A673 (cell line): Measurements from ENCODE around the gene DLG4. TPM values are rescaled to one million over a fixed set of nuclear protein-coding genes. Genes with fewer than 3 reads are reported as not detected.
"Not testable (repeated sequence)": the region's sequence is repeated elsewhere in the genome, so short reads cannot be mapped to it uniquely, and the experiment has no call there.

Source experiments
- BruUV-seq: library from RNA; stranded (reverse); fragments of 400-500 nt; replicated peaks from 2 replicates; lab custom pipeline; 2021; lab: Mats Ljungman, UMichigan
- CTCF ChIA-PET: fragments of 300-600 bp; sonication (Branson Sonifier 250); formaldehyde crosslinking; loops from one replicate; lab custom pipeline; 2022; ENCODE audit warnings: antibody characterized with exemption; lab: Charles Lee
- POLR2A ChIA-PET: fragments of 300-600 bp; sonication (Branson Sonifier 250); formaldehyde crosslinking; loops from one replicate; lab custom pipeline; 2022; ENCODE audit warnings: antibody characterized with exemption; ENCODE audit not compliant: low non-redundant PET; lab: Charles Lee
- DNase-seq: peaks from one replicate; pipeline ENCODE4 v3.0.0-alpha.2; 2015; ENCODE audit warnings: low spot score
- H3K27ac ChIP-seq: fragments of 200-600 bp; sonication (generic); 2 replicates; pipeline ENCODE4 v1.5.1; 2016; ENCODE audit warnings: mixed run types, low read depth, mild to moderate bottlenecking, mixed read lengths, antibody characterized with exemption, low read length; ENCODE audit not compliant: poor library complexity, severe bottlenecking
- H3K27me3 ChIP-seq: fragments of 200-600 bp; sonication (generic); replicated peaks from 2 replicates; pipeline ENCODE4 v1.6.1; 2017; ENCODE audit warnings: mixed run types, low read depth, mild to moderate bottlenecking, mixed read lengths, antibody characterized with exemption, low read length; ENCODE audit not compliant: insufficient read depth, poor library complexity
- H3K36me3 ChIP-seq: fragments of 200-600 bp; sonication (generic); 2 replicates; pipeline ENCODE4 v1.6.1; 2016; ENCODE audit warnings: mixed run types, mild to moderate bottlenecking, mixed read lengths, antibody characterized with exemption, low read length; ENCODE audit not compliant: insufficient read depth, poor library complexity, severe bottlenecking
- H3K4me1 ChIP-seq: fragments of 200-600 bp; sonication (generic); 2 replicates; pipeline ENCODE4 v1.6.1; 2017; ENCODE audit warnings: mixed run types, mild to moderate bottlenecking, mixed read lengths, antibody characterized with exemption, low read length; ENCODE audit not compliant: insufficient read depth, poor library complexity, severe bottlenecking
- H3K4me3 ChIP-seq: fragments of 200-600 bp; sonication (generic); 2 replicates; pipeline ENCODE4 v1.5.1; 2016; ENCODE audit warnings: low read depth, mixed run types, mild to moderate bottlenecking, mixed read lengths, low read length; ENCODE audit not compliant: poor library complexity, severe bottlenecking
- H3K9me3 ChIP-seq: fragments of 200-600 bp; sonication (generic); 2 replicates; pipeline ENCODE4 v1.6.1; 2016; ENCODE audit warnings: mixed run types, low read depth, mild to moderate bottlenecking, mixed read lengths, antibody characterized with exemption, low read length; ENCODE audit not compliant: poor library complexity, severe bottlenecking
- CTCF ChIP-seq: fragments of 300-800, 200-600 bp; sonication (generic); conservative IDR thresholded peaks from 2 replicates; pipeline ENCODE4 v1.5.1; 2017; ENCODE audit warnings: low read depth, mild to moderate bottlenecking, antibody characterized with exemption, low read length, moderate library complexity, mixed read lengths
- EZH2 ChIP-seq: fragments of 200-600 bp; sonication (generic); IDR thresholded peaks from 2 replicates; pipeline ENCODE4 v1.6.1; 2017; ENCODE audit warnings: borderline replicate concordance, low read depth, mild to moderate bottlenecking, mixed read lengths, antibody characterized with exemption, low read length; ENCODE audit not compliant: poor library complexity, severe bottlenecking
- intact Hi-C: fragments of 100-400 bp; cut with micrococcal nuclease; formaldehyde crosslinking; loops from one replicate; pipeline ENCODE4 v1.10.0; 2022; ENCODE audit not compliant: unreplicated experiment
- total RNA-seq: library from RNA; stranded (reverse); gene quantifications from 2 replicates; pipeline ENCODE4 v1.2.3, GENCODE V29; 2021

The DLG4 gene
- total RNA-seq, 1 experiment from 2014 or later, result 74.7 TPM

- peak overlapping the region; percentile 47 for H3K27ac ChIP-seq
- peaks cover 30% of the 10 kb centered on the region for H3K36me3 ChIP-seq
- no peaks in the 10 kb centered on the region for H3K27me3 ChIP-seq
- DNase-seq, result no peak
- ChIA-PET CTCF (interaction anchor here (1.2 kb wide), 1 partner anchor 312 kb away, joined by 3 read pairs; no protein-coding TSS in a partner anchor), POLR2A (no interaction called here)
- no TSS peak for BruUV-seq
- H3K4me1 ChIP-seq, result peaks cover 17% of the 10 kb centered on the region
- H3K4me3 ChIP-seq, result no peak overlapping the region
- intact Hi-C loops, result no loop called here
- TF ChIP-seq EZH2, result no peak
- TF ChIP-seq CTCF, result no peak
- H3K9me3 ChIP-seq, result no peaks in the 10 kb centered on the region
These were observed 29.2 kb upstream of the DLG4 start for GRCh38 chr17:7248796-7249195.

- no peaks in the 10 kb centered on the region for H3K9me3 ChIP-seq
- intact Hi-C loops, result no loop called here
- H3K4me1 ChIP-seq, result peaks cover 17% of the 10 kb centered on the region
- no peak overlapping the region for H3K27ac ChIP-seq
- POLR2A ChIA-PET, result no interaction called here
- no peak overlapping the region for H3K4me3 ChIP-seq
- no peak for DNase-seq
- TF ChIP-seq CTCF (no peak), EZH2 (no peak)
- H3K27me3 ChIP-seq, result no peaks in the 10 kb centered on the region
- H3K36me3 ChIP-seq, result peaks cover 32% of the 10 kb centered on the region
- CTCF ChIA-PET, result no interaction called here
- no TSS peak for BruUV-seq
These were observed 27.1 kb upstream of the DLG4 start for GRCh38 chr17:7246779-7247178.

GRCh38 chr17:7243838-7244237 is 24.2 kb upstream of the DLG4 start:
- peaks cover 23% of the 10 kb centered on the region for H3K4me1 ChIP-seq
- CTCF ChIA-PET, H3K27ac ChIP-seq, DNase-seq, H3K27me3 ChIP-seq, H3K4me3 ChIP-seq, POLR2A ChIA-PET, H3K9me3 ChIP-seq: not testable (repeated sequence)
- intact Hi-C loops, result loop anchor here (1.0 kb wide), 1 partner anchor 7 kb away; the partner anchor contains the start of gene CTDNEP1
- TSS peak; percentile 25 for BruUV-seq
- peaks cover 43% of the 10 kb centered on the region for H3K36me3 ChIP-seq

GRCh38 chr17:7243453-7243729 is 23.8 kb upstream of the DLG4 start:
- CTCF ChIA-PET, result interaction anchor here (0.8 kb wide), 1 partner anchor 23 kb away, joined by 3 read pairs; no protein-coding TSS in a partner anchor

More at GRCh38 chr17:7243453-7243729, 23.8 kb upstream of the DLG4 start:
- BruUV-seq, result no TSS peak
- DNase-seq, result no peak
- no peak for TF ChIP-seq EZH2
- TF ChIP-seq CTCF, result no peak
- Histone ChIP-seq H3K27me3 (no peaks in the 10 kb centered on the region), H3K36me3 (peaks cover 43% of the 10 kb centered on the region), H3K27ac (peak overlapping the region; percentile 84), H3K4me1 (peaks cover 23% of the 10 kb centered on the region), H3K4me3 (peak overlapping the region; percentile 72), H3K9me3 (no peaks in the 10 kb centered on the region)
- POLR2A ChIA-PET, result no interaction called here
- intact Hi-C loops, result loop anchor here (1.0 kb wide), 1 partner anchor 8 kb away; the partner anchor contains the start of gene CTDNEP1
